ENCODE measurements around the gene RIMKLA. TPM values are rescaled to one million over a fixed set of nuclear protein-coding genes. Genes with fewer than 3 reads are reported as not detected.

The RIMKLA gene
- total and polyA plus RNA-seq, 10 of the 15 experiments (the other 5 are each of a cell fraction or from before 2014, with no cell fraction given) = 0.01 to 0.52 (median 0.08) TPM

DNA sequence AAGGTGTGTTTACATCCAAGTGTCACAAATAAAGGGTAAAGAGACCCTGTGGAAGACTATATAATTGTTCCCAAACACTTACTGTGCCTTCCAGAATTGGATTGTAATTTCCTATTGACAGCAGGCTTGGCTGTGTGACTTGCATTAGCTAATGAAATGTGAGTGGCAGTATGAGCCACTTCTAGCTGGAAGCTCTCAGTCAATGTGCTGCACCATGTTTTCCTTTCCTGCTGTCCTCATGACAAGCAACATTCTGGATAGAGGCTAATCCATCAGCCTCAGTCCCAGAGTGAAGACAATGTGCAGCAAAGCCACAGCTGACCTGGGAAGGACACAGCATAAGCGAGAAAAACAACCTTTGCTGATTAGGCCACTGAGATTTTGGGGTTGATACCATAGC is 39.7 kb upstream of the RIMKLA start:
- WGBS (ENCODE audit: insufficient coverage, insufficient replicate concordance, low lambda C conversion rate, missing lambda C conversion rate) = 85% methylated on average over 1 of the region's 1 CpG
- Histone ChIP-seq H3K4me2 (ENCODE audit: control insufficient read depth, insufficient read depth) (no peak overlapping the region), H3K27ac (ENCODE audit: control insufficient read depth, insufficient read depth) (no peak overlapping the region), H4K20me1 (ENCODE audit: control insufficient read depth, insufficient read depth) (no peaks in the 10 kb centered on the region), H3K9ac (ENCODE audit: control insufficient read depth, insufficient read depth, low read length) (no peak overlapping the region), H3K4me3 (no peak overlapping the region), H3K36me3 (ENCODE audit: control insufficient read depth in 2 of 2, insufficient read depth in 2 of 2, low read length in 1 of 2) (no peaks in the 10 kb centered on the region), H3K27me3 (replicated peaks in 1 of 2; ENCODE audit: control insufficient read depth in 2 of 2, insufficient read depth in 2 of 2, low read length in 1 of 2) (no peaks in the 10 kb centered on the region), H3K4me1 (ENCODE audit: control insufficient read depth, insufficient read depth, low read length) (no peaks in the 10 kb centered on the region), H3K9me3 (replicated peaks; ENCODE audit: control insufficient read depth, insufficient read depth, low read length) (no peaks in the 10 kb centered on the region), H3K79me2 (ENCODE audit: control insufficient read depth, insufficient read depth, low read length) (peaks cover 4% of the 10 kb centered on the region), H2AFZ (ENCODE audit: control insufficient read depth, low read depth, low read length) (no peak overlapping the region)
- ATAC-seq (no peak), FAIRE-seq (no peak), DNase-seq (ENCODE audit: low read depth, low spot score) (no peak)
- intact Hi-C loops (cut with micrococcal nuclease; ENCODE audit: unreplicated experiment) = loop anchor here (5.0 kb wide), 3 partner anchors 116 to 406 kb away; partner anchors contain the start of genes PPCS and ZMYND12
- CTCF ChIA-PET = interaction anchor here (1.4 kb wide), 2 partner anchors 9 to 338 kb away, joined by 3 to 4 read pairs; no protein-coding TSS in a partner anchor
- POLR2A ChIA-PET = no interaction called here
- in situ Hi-C loops (cut with MboI) = no loop called here
- SMC1A ChIA-PET (ENCODE audit: uncharacterized antibody, unreplicated experiment) = interaction anchor here (0.6 to 1.6 kb wide), 3 partner anchors 11 to 244 kb away, joined by 3 to 4 read pairs (median 4); no protein-coding TSS in a partner anchor
- TF ChIP-seq TCF3 (IDR thresholded peaks at IDR 0.05; ENCODE audit: borderline replicate concordance, insufficient read depth, low read depth, low read length) (no peak), GATAD2B (conservative IDR thresholded peaks at IDR 0.05; ENCODE audit: low read depth) (no peak), RUNX3 (IDR thresholded peaks at IDR 0.05; ENCODE audit: low read length) (no peak)
- TF ChIP-seq, protein P1, sequence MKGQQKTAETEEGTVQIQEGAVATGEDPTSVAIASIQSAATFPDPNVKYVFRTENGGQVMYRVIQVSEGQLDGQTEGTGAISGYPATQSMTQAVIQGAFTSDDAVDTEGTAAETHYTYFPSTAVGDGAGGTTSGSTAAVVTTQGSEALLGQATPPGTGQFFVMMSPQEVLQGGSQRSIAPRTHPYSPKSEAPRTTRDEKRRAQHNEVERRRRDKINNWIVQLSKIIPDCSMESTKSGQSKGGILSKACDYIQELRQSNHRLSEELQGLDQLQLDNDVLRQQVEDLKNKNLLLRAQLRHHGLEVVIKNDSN (IDR thresholded peaks at IDR 0.05; ENCODE audit: borderline replicate concordance, extremely low read length, insufficient read depth, low read depth, low read length) = no peak
- TF ChIP-seq, protein P2, sequence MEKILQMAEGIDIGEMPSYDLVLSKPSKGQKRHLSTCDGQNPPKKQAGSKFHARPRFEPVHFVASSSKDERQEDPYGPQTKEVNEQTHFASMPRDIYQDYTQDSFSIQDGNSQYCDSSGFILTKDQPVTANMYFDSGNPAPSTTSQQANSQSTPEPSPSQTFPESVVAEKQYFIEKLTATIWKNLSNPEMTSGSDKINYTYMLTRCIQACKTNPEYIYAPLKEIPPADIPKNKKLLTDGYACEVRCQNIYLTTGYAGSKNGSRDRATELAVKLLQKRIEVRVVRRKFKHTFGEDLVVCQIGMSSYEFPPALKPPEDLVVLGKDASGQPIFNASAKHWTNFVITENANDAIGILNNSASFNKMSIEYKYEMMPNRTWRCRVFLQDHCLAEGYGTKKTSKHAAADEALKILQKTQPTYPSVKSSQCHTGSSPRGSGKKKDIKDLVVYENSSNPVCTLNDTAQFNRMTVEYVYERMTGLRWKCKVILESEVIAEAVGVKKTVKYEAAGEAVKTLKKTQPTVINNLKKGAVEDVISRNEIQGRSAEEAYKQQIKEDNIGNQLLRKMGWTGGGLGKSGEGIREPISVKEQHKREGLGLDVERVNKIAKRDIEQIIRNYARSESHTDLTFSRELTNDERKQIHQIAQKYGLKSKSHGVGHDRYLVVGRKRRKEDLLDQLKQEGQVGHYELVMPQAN (conservative IDR thresholded peaks at IDR 0.05) = no peak
- TF ChIP-seq, protein P3, sequence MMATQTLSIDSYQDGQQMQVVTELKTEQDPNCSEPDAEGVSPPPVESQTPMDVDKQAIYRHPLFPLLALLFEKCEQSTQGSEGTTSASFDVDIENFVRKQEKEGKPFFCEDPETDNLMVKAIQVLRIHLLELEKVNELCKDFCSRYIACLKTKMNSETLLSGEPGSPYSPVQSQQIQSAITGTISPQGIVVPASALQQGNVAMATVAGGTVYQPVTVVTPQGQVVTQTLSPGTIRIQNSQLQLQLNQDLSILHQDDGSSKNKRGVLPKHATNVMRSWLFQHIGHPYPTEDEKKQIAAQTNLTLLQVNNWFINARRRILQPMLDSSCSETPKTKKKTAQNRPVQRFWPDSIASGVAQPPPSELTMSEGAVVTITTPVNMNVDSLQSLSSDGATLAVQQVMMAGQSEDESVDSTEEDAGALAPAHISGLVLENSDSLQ (IDR thresholded peaks at IDR 0.05) = no peak
- no TSS peak for BruUV-seq (replicated peaks)
- RAD21 ChIA-PET (ENCODE audit: unreplicated experiment) = interaction anchor here (2.1 kb wide), 1 partner anchor 8 kb away, joined by 7 read pairs; no protein-coding TSS in a partner anchor

Measured in GM12878 (cell line).